Forelimb muscle (tissue), 1 donor: ENCODE data around the gene NPLOC4. TPM values are rescaled to one million over a fixed set of nuclear protein-coding genes. Genes with fewer than 3 reads are reported as not detected.

Experiments
- DNase-seq: peaks from one replicate; pipeline ENCODE4 v3.0.0-alpha.2; 2013; ENCODE audit warnings: low read depth
- polyA plus RNA-seq: library from polyadenylated mRNA; unstranded; fragments of 120-200 nt; gene quantifications from one replicate; pipeline ENCODE4 v1.2.1, GENCODE V29; 2013; ENCODE audit not compliant: insufficient read length

NPLOC4 gene
- polyA plus RNA-seq, 1 donor, result 57.9 TPM

GRCh38 chr17:81519284-81520020, 117.5 kb downstream of the NPLOC4 start:
- DNase-seq, result no peak

- DNase-seq, result no peak
Measured at GRCh38 chr17:81518785-81519283, 118.1 kb downstream of the NPLOC4 start.

GRCh38 chr17:81518113-81518784, 118.7 kb downstream of the NPLOC4 start:
- DNase-seq, result no peak

DNA sequence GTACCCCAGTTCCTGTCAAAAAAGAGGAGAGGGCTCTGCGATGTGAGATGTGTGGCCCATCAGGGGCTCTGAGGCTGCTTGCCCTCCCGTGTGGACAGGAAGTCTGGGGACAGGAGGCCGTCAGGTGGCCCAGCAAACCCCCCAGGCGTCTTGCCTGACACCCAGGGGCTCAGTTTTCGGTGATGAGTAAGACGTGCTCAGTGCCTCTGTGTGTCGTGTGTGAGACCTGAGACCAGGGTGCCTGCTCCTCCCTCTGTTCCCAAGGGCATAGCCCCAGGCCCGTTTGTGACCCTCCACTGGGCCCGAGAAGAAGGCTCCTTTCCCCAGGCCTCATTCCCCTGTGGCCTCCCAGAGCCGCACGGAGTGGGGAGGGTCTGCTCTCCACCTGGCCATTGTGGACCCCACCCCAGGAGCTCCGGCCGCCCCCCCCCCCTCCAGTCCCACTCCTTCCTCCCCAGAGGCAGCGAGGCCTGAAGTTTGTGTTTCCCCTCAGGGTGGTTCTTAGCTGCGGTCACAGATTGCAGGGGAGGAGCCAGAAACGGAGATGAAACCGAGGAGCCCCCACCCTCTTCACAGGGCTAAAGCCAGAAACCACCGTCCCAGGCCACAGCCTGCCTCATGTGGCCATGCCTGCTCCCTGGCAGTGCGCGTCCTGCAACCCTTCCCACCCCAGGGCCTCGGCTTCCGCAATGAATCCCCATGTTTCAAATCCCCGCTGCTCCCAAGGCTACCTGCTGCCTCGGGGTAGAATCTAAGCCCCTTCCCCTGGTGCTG, 119.4 kb downstream of the NPLOC4 start:
- DNase-seq, result no peak

- DNase-seq, result no peak
Measured at GRCh38 chr17:81517009-81517338, 119.9 kb downstream of the NPLOC4 start.

DNA sequence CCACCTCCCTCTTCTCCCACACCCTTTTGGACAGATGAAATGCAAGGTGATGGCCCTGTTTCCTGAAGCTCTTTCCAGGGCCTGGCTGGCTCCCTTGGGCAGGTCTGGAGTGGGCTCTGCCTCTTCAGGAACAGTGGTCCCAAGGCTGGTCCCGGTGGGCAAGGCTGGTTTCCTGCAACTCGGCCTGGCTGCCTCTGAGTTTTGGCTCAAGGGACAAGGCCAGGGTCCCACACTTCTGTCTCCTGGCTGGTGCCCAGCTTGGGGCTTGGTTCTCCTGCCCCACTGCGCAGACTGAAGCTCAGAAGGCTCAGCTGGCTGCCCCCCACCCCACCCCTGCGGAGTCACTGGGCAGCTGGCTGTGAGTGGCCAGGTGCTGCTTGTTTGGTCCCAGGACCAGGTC, 120.5 kb downstream of the NPLOC4 start:
- no peak for DNase-seq

- DNase-seq, result no peak
Measured at GRCh38 chr17:81515530-81516041, 121.3 kb downstream of the NPLOC4 start.

DNA sequence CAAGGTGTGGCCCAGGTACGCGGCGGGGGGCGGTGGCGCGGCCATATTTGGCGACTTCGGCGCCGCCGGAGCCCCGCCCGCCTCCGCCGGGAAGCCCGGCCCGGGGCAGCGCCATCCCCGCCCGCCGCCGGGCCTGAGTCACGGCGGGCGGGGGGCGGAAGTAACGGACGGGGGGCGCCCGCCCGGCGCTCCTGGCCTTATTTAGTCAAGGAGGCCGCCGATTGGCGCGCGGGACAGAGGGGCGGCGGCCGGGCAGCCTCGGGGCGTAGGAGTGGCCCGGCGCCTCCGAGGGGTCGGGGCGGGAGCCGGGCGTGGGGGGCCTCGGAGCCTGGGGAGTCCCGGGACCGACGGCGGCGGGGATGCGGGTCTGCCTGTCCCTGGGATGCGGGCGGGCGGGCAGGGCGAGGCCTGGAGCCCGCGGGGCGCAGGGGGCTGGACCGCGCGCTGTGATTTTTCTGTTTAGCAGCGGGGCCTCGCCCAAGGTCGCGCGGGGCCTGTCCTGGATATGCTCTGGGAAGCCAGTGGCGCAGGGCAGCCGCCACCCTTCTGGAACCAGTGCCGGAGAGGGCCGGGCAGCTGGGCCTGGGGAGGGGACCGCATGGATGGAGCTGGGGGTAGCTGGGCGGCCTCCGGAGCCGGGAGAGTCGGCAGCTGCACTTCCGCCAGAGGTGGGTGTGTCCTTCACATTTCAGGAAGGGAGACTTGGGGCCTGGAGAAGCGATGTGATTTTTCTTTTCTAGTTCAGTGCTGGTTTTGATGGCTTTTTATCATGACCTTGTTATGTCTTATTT, 122.0 kb downstream of the NPLOC4 start:
- no peak for DNase-seq

DNA sequence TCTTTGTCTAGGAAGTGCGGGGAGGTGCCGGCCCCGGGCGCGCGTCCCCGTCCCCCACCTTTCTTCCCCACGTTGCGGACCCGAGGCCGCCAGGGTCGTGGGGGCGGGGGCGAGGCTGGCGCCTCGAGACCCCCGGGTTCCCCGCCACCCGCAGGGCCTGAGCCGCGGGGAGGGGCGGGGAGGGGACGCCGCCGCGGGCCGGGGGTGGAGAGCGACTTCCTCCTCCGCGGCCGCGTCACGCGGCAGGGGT, 122.5 kb downstream of the NPLOC4 start:
- DNase-seq, result no peak

GRCh38 chr17:81513753-81514488, 123.0 kb downstream of the NPLOC4 start:
- no peak for DNase-seq

DNA sequence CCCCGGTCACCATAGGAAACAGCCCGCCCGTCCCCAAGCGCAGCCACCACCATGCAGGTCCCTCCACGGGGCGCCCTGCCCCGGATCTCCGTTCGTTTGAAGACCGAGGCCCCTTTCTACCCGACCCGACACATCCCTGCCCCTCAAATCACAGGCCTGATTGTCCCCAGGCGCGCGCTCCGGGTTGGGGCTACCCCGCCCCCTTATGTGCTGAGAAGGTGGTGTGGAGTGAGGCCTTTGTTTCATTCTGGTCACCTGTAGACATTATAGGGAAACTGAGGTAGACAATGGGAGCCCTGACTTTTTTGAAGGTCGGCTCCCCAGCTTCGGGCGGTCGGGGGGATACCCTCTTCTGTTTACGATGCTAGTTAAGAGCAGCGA, 123.5 kb downstream of the NPLOC4 start:
- DNase-seq, result no peak

DNA sequence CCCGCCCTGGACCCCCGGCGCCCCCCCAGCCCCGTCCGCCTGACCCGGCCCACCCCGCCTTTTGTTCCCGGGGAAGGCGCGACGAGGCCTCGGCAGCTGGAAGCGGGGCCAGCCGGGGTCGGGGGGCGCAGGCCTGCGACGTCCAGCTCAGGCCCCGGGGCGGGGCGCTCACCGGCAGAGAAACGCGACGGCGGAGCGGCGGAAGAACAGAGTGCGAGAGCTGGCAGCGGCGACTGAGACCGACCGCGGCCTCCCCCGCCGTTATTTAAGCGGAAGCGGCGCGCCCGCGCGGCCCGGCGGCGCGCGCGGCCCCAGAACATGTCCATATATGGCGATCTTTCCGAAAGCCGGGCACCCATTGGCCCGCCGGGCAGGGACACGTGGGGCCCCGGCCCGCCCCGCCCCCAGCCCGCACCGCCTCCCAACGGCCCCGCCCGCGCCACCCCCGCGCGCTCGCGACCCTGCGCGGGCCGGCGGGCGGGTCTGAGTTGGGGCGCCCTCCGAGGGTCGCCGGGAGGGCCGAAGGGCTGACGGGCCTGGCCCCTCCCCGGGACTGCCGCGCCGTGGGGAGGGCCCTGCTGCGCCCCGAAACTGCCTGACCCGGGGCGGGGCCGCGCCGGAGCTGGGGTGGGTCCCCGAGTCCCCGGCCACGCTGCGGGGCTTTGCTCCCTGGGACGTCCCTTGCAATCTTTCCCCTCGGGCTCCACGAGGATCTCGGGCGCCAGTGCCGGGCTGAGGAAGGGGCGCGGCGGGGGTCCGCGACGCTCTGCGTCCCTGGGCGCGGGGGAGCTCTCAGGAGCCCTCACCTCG, 124.1 kb downstream of the NPLOC4 start, which contains the start of gene ACTG1:
Gene ACTG1, minus strand, starts transcription at position 238 of the 810 bp plus-strand sequence. CDS start 445 bp downstream, outside the sequence.
- peak; percentile 87 for DNase-seq

DNA sequence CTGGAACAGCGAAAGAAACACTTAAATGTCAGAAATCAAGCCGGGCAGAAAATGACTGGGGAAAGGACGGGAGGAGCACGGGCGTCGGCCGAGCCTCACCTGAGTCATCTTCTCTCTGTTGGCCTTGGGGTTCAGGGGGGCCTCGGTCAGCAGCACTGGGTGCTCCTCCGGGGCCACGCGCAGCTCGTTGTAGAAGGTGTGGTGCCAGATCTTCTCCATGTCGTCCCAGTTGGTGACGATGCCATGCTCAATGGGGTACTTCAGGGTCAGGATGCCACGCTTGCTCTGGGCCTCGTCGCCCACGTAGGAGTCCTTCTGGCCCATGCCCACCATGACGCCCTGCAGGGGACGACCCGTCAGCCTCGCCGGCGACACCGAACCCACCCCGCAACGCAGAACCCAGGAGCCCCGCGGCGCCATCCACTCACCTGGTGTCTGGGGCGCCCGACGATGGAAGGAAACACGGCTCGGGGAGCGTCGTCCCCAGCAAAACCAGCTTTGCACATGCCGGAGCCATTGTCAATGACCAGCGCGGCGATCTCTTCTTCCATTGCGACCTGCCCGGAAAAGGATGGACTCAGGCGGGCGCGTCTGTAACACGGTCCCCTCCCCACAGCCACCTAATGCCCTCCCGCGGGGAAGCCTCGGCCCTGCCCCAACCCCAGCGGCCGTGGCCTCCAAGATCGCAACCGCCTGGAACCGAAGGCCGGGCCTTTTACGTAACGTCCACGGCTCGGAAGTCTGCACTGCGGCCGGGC, 124.9 kb downstream of the NPLOC4 start:
- DNase-seq, result no peak

DNA sequence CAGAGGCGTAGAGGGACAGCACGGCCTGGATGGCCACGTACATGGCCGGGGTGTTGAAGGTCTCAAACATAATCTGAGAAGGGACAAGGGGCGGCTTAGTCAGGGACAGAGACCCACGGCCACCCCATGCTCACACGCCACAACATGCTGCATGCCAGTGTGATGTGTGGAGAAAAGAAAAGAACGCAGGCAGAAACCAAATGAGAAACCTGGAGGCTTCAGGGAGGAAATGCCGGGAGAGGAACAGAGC, 125.4 kb downstream of the NPLOC4 start:
- DNase-seq, result no peak

DNA sequence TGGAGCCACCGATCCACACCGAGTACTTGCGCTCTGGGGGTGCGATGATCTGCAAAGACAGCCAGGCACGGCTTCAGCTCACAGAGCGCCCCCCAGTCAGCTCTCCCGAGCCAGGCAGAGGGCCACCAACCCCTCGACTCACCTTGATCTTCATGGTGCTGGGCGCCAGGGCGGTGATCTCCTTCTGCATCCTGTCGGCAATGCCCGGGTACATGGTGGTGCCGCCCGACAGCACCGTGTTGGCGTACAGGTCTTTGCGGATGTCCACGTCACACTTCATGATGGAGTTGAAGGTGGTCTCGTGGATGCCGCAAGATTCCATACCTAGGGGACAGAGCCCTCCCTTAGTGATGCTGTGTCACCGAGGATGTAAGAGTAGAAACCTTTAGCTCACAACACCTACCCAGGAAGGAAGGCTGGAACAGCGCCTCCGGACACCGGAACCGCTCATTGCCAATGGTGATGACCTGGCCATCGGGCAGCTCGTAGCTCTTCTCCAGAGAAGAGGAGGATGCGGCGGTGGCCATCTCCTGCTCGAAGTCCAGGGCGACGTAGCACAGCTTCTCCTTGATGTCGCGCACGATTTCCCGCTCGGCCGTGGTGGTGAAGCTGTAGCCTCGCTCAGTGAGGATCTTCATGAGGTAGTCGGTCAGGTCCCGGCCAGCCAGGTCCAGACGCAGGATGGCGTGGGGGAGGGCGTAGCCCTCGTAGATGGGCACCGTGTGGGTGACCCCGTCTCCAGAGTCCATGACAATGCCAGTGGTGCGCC, 125.9 kb downstream of the NPLOC4 start:
- DNase-seq, result no peak

DNA sequence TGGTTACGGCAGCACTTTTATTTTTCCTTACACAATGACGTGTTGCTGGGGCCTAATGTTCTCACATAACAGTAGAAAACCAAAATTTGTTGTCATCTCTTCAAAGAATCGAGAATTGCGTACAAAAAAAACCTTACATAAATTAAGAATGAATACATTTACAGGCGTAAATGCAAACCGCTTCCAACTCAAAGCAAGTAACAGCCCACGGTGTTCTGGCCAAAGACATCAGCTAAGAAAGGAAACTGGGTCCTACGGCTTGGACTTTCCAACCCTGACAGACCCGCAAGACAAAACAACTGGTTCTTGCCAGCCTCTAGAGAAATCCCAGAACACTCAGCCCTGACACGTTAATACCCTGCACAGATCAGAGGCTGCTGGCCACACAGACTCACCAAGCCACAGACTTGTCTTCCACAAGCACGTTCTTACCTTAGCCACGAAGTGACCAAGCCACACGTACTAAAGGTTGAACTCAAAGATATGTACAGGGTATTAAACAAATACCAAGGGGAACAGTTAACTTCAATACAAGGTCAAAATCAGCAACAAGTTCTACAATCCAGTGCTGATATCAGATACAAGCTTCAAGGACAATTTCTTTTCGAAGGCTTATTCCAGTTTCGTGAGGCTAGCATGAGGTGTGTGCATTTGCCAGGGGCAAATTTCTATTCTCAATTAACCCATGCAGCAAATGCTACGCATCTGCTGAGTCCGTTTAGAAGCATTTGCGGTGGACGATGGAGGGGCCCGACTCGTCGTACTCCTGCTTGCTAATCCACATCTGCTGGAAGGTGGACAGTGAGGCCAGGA, 126.7 kb downstream of the NPLOC4 start:
- DNase-seq, result no peak

- DNase-seq, result no peak
Measured at GRCh38 chr17:81509207-81509971, 127.5 kb downstream of the NPLOC4 start.
